Inferior parietal cortex (tissue), 1 donor: ENCODE results near the gene PRKCE.
A peak's percentile ranks its signal among the peaks of the same experiment; 100 is the strongest.

Source experiments
- DNase-seq: peaks from one replicate; pipeline ENCODE4 v3.0.0-alpha.2; 2016; ENCODE audit errors: extremely low spot score

PRKCE gene

DNA sequence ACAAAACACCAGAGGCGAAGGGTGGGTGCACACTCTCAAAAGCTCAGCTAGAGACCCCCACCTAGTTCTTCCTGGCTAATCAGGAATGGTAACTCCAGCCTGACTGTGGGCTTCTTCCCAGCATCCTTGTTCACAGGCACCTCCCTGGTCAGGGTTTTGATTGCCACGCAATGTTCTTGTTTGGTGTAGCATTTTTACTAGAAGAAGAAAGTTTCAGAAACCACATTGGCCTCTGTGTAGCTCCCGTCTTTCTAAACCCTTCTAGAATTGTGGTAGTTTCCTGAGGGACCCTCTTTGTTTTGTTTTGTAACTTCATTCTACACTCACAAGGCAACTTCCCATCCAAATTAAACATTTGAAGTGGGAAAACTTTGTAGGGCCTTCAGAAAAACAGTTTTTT lies 391.2 kb downstream of the PRKCE start:
- DNase-seq = no peak

DNA sequence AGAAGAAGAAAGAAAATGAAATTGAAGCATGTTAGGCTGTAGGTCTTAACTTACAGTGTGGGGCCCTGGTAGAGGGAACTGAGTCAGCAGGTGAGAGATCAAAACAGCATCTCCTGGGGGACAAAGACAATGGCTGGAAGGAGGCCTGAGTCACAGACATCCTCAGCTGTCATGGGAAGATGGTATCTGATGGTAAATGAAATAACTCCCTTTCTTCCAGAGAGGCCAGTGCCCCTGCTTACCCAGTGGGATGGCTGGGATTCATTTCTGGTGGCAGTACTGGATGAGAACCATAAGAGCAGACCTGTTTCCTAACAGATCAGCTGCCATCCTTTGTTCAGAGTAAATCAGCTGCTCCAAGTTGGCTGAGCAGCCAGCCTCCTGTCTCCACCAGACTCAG lies 394.4 kb downstream of the PRKCE start:
- no peak for DNase-seq

DNA sequence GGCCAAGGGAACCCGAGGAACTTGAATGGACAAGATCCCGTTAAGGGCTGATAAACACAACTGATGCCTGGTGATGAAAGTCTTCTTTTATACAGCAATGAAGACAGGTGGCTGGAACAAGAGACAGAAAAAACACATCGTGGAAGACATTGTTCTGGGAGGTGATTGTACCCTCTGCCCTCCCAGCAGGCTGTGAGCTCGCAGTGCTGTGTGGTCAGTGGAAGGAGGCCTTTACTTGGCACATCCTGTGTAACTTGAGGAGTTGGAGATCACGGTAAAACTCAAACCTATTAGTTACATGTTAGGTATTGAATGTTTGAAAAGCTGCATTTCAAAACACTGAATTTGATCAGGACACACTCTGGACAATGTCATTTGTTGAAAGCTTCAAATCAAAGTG lies 395.8 kb downstream of the PRKCE start:
- DNase-seq = no peak

DNA sequence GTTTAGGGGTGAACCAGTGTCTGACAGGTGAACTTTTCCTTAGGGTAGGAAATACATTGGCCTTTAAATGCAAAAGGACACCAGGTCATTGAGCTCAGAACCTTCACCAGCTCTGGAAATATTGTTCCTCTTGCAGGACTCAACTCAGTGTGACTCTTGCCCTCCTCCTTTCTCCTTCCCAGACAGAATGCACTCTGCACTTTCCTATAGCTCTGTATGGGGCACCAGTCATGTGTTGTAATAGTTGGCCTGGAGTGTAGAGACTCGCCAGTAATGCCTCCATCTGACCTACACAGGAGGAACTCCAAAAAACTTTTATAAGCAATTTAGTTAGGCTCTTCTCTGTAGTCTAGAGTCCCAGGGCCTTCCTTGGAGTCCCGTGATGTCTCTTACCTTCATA lies 397.2 kb downstream of the PRKCE start:
- no peak for DNase-seq

DNA sequence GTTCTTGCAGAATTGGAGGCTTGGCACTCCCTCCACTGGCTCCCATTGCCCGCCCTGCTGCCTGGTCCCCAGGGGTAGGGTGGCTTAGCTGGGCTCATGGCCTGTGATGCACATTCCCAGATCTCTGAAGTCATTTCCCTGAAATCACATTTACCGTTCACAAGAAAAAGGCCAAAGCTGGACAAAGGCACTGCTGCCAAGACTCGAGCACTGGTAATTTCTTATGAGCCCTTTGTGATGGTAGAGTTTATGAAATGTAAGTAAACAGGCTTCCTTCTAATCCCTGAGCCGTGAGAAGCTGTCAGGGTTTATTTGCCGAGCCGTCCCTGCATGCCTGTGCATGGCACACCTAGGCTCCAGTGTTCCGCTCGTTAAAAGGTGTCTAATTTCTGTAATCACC lies 398.6 kb downstream of the PRKCE start:
- no peak for DNase-seq

DNA sequence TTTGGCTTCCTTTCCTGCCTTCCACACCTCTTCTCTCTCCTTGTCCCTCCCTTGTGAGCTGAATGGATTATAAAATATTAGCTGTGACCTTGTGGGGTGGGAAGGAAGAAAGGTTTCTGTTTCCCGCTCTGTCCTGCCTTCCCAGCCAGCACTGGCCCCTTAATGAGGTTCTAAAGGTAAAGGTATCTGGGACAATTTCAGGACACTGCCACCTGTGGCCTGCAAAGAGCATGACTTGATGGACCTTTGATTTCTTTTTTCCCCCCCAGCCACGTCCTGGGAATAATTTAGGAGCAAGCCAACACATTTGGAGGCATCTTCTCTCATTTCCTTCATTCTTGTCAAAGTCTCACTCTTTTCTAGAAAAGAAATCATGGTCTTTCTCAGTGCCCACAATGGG lies 399.0 kb downstream of the PRKCE start:
- no peak for DNase-seq

DNA sequence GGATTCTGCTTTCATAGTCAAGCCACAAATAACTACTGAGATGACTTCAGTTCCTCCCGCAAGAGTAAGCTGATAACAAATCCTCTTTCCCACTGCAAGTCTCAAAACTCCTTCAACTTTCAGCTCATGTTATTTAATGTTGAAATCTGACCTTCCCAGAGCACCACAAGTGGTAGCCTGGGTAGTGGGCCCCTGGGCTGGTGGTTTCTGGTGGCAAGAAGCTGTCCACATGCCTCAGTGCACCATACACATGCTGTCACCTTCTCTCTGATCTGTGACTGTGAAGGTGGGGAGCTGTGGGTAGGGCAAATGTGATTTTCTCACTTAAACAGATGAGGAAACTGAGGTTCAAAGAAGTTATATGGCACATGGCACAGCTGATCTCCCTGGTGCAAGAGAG lies 399.6 kb downstream of the PRKCE start:
- DNase-seq = no peak

DNA sequence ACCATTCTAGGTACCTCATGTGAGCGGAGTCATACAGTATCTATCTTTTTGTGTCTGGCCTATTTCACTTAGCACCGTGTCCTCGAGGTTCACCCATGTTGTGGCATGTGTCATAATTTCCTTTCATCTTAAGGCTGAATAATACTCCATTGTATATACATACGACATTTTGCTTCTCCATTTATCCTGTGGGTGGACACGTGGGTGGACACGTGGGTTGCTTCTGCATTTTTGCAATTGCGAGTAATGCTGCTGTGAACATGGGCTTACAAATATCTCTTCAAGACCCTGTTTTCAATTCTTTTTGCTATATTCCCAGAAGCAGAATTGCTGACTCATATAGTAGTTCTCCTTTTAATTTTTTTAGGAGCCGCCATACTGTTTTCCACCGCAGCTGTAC lies 402.1 kb downstream of the PRKCE start:
- no peak for DNase-seq

DNA sequence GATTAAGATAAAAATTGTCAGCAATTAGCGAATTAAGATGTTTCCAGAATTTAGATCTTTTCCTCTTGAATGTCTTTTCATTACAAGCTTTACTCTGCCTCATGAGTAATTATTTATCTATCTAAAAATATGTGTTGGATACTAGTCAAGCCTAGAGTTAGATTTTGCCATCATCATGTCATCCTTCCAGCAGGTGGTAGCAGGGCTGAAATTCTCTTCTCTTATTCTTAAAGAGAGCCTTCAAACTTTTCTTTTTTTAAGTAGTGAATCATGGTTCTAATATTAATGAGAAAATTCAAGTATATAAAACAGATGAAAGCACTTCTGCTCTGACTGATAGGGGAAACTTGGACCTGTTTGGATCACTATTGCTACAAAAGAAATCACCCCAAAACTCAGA lies 405.1 kb downstream of the PRKCE start:
- DNase-seq = no peak

DNA sequence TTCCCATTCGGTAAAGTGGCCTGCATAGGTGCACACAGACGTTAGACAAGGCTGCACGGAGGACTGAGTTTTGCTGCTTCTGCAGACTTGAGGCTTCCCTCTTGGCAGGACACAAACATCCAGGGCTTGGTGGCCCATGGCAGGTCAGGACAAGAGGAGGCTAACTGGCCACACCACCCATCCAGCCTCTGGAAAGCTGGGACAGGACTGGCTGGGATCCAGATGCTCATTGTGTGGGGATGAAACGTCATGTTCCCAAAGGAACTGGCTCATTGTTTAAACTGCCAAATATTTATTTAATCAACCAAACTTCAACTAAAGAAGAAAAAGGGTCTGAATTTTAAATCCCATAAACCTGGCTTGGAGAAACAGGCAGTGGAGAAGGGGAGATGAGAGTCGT lies 406.7 kb downstream of the PRKCE start:
- DNase-seq = no peak

DNA sequence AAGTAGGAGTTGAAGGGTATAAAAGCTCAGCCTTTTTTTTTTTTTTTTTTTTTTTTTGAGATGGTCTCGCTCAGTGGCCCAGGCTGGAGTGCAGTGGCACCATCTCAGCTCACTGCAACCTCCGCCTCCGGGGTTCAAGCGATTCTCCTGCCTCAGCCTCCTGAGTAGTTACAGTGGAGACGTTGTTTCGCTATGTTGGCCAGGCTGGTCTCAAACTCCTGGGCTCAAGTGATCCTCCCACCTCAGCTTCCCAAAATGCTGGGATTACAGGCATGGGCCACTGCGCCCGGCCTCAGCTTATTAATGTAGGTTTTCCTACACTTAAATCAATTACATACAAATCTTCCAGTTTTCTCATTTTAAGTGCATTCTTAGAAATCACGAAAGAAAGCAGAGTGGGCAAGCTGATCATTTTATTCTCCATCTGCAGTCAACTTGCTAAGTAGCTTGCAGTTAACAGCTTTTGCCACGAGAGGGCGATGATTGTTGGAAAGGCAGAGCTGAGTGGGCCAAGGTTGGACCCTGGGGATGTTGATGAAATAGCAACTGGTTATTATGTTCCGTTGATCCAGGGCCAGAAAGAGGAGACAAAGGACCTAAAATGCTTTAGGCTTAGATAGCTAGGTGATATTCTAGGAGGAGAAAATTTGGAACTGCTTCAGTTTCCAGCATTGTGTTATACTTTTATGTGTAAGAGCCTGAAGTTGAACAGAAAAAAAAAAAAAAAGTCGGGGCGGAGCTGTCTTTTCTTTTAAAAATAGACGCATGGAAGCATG lies 411.4 kb downstream of the PRKCE start:
- DNase-seq = peak; percentile 88

DNA sequence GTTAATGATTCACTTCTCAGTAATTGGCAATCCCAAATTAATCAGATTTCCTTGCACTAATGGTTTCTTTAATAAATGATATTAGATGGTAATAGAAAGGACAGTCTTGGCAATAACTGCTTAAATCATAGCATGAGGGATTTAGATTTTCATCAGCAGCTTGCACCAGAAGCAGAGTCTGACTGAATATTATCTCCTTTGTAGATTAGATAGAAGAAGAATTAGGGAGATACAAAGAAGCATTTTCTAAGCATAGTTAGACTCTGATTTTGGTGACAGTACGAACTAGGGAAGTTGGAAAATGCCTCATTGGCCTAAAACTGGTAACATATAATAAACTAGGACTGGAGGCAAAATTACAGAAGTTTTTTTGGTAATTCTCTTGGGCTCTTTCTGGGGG lies 412.9 kb downstream of the PRKCE start:
- DNase-seq = no peak

DNA sequence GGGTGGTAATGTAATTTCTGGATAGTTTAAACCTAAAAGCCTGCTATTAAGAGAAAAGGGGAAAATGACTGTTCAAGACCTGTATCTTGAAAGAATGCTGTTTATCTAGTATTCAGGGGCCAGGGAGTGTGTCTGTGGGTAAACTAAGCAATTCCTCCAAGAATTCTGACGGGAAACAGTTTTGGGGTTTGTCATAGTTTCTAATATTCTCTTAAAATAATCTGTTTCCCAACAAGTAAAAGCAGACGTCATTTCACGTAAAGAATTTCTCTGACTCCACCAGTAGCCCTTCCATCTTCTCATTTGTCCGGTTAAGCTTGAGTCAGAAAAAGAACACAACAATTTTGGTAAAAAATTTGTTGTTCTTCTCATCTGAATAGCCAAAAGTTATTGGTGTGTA lies 413.7 kb downstream of the PRKCE start:
- DNase-seq = no peak

DNA sequence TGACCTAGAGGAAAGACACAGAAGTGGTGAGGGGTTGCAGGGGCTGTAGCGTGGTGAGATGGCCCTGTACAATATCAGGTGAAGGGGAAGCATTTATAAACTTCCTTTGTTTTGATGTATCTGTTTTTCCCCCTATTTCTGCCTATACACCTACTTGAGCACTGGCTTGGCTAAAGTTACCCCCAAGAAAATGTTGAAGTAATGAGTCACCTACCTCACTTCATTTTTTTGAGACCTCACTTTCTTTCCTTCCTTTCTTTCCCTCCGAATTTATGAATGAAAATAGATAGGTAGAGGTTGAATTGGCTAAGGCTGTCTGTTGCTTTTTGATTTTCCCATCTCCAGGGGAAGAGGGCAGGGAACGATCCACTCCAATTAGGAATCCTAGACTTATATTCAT lies 414.6 kb downstream of the PRKCE start:
- DNase-seq = no peak

DNA sequence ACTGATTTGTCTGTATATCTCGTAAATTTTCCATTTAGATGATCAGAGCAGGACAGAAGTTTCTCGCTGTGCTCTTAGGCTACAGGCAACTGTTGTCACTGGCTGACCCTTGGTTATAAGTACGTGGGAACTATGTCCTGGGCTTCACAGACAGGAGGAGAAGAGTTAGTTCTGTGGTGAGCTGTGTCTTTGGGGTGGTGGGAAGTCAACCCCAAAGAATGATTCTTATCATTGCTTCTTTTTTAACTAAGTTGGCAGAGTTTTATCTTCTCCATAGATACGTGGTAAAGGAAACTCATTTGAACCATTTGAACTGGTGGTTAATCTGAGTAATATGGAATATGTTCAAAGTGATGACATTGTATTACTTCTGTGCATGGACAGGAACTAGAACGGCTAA lies 415.1 kb downstream of the PRKCE start:
- no peak for DNase-seq

DNA sequence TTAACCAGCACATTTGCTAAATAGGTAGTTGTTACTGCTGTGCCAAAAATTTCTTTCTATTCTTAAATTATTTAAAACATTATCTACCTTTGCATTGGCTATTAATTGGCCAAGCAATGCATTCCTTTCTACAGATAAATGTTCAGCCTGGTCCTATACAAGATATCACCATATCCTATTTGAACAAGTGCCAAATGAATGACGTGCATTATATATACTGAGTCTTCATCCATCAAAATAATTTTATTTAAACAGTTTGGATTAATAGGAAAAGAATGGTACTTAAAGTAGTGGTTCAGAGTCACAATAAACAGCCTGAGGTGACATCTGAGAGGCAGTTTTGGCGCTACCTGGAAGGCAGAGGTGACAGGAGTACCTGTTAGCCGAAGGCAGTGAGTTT lies 415.6 kb downstream of the PRKCE start:
- DNase-seq = no peak

DNA sequence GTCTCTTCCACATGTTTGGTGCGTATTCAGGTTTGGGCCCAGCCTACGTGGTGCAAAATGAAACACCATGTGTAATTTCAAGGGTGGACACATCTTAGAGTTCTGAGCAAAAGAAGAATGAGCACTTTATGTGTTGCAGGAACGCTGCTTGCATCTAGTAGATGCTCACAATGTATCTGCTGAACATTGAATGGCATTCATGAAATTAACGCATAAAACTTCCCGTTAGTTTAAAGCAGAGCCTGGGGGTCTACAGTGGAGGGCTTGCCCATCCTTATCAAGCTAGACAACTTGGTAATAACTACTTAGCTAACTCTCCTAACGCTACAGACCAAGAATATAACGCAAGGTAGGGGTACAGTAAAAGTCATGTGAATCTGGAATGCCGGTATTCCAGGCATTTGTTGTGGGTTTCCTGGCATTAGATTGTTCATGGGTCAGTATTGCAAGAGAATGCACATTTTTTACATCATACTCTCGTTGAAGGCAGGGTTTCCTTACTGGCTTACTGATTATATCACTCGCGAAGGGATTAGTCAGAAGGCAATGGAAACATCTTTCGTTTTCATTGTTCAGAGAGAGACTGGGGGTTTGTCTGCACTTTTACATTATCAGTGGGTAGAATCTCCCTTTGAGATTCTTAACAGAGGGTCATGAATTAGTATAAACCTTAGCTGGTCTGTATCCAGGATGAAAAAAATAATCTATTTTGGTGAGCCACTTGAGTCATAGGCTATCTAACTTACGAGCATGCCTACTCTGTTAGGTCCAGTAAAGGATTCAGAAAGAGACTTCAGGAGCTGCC lies 416.2 kb downstream of the PRKCE start:
- DNase-seq = no peak

DNA sequence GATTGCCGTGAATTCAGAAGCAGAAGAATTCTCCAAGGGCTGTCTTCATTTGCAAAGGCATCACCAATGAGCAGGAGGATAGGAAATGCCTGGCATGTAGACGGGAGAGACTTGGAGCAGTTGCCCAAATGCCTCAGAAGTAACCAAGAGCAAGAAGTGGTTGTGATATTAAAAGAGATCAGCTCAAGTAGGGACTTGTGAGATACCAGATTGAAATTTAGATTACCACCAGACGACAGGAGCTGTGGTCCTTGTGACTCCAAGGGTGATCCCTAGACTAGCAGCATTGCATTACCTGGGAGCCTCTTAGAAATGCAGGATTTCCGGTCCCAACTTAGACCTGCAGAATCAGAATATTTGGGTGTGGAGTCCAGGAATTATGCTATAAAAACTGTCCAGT lies 417.2 kb downstream of the PRKCE start:
- DNase-seq = no peak

DNA sequence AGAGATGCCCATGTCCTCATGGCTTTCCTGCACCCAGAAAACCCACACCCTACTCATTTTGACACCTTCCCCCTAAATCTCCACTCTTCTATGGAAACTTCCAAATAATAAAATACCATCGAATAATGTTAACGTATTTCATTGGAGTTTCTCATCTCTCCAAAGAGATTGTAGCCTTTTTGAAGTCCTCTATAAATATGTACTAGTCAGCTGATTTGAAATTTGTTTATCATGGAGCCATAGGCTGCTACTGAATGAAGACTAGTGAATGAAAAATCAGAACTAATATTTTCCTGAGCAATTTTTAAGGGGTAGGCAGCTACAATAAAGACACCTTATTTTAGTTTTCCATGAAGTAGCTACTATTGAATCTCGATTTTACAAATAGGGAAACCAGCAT lies 419.6 kb downstream of the PRKCE start:
- DNase-seq = no peak

DNA sequence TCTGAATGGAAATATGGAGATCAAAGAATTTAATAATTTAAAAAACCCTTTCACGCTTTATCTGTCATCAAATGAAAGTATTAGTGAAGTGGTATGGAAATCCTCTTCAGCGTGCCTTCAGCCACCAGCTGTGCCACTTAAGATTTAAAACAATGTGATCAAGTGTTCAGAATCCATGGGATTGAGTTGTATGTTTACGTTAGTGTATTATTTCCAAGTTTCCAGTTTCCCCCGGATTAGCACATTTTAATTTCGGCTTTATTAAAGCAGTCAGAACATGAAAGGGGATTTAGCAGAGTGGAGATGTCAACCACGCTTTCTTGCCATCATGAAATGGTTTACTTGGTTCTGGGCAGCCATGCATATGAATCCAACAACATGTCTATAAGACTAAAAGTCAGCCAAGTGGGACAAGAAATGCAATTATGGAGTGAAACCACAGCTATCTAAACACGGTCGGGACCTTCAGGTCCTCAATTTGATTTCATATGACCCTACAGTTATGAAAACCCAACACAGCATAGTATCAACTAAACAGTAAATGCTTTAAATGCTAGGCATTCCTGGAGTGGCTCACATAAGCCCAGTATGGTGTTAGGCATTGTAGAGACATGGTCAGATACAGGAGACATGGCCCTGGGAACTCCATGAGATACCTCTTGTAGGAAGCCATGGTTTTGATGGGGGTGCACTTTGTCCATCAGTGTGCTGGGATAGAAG lies 420.8 kb downstream of the PRKCE start:
- DNase-seq = no peak

DNA sequence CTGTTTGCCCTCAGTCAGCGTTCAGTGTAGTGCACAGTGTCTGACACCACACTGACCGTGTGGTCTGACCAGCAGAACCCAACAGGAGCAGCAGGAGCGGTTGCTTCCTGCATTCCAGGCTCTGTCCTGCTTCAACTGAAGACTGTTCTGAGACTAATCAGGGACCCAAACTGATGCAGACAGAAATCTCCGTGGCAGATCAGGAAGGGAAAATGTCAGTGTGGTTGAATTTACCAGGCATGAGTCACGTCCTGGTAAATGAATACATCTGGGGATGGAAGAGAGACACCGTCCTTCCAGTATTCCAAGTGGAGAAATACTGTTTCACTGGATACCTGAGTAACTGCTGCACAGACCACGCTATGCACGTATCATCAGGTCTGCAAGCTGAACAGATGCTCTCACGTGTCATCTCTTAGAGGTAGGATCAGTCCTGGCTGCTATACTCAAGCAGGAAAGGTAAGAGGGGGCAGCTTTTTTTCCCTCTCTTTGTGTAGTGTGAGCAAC lies 422.1 kb downstream of the PRKCE start:
- no peak for DNase-seq

DNA sequence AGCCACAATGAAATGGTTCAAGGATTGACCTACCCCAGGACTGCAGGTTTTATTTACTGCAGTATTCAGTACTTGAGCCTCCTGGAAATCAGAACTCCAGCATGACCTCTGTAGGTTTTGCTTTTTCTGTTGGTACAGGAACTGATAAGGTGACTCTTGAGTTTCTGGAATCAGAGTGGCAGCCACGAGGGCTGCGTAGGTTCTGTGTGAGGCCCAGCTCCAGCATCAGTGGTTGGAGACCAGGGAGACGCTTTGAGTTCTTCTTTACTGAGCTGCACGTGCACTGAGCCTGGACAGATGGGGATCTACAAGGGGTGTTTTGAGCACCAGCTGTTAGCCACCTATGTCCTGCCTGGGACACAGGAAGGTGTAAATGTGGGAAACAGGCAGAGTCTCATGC lies 423.0 kb downstream of the PRKCE start:
- DNase-seq = no peak

DNA sequence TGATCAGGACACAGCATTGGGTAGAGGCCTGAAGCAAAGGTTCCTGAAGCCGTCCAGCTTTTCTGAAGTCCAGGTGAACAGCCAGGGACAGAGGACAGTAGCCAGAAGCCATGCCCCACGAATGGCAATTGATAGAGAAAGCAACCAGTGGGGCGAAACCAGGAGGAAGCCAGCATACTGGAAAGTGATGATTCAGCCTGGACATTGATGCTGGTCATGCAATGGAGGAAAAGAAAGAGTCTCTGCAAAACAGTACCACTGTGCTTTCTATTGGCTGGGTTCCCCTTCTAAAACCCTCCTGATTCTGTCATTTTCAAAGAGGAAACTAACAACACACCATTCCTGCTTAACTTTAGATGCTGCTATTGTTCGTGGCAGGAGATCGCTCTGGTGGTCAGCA lies 424.4 kb downstream of the PRKCE start:
- no peak for DNase-seq
